Measurements from ENCODE around the gene GRM4. TPM values are rescaled to one million over a fixed set of nuclear protein-coding genes. Genes with fewer than 3 reads are reported as not detected.
"Not testable (repeated sequence)": the region's sequence is repeated elsewhere in the genome, so short reads cannot be mapped to it uniquely, and the experiment has no call there.

The GRM4 gene
- total RNA-seq = 0.19 and 0.26 TPM in 2 replicates
- 0.24 TPM for polyA plus RNA-seq (2012)

DNA sequence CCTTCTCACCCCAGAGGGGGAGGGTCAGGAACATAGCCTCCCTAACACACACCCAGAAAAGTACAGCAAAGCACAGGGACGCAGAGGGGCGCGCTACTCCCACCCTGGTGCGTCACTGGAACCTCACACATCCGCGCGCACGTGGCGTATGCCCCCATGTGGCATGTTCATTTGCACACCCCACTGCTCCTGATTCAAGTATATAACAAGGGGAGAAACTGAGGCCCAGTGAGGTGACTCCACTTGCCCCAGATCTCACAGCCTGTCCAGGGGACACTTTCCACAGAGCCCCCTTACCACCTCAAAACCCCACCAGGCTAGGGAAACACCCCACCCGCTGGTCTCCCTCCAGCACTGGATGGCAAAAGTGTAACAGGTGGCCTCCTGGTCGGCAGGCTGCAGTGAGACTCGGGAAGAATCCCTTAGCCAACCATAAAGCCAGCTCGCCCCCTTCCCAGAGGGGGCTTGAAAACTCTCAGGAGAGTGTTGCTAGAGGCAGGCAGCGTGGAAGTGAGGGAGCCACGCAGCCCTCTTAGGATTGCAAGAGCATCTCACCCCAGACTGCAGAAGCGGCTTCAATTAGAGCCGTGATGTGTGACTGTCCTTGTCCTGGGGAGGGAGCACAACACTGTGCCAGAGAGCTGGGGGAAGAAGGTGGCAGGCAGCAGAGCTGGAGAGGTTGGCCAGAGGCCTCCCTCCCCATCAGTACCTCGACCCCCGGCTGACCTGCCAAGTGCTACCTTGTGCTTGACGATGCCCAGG lies at the start of gene GRM4:
Gene GRM4, minus strand, starts transcription at position 67 of the 762 bp plus-strand sequence. CDS start 12,591 bp downstream, outside the sequence.
- peak; percentile 18 for DNase-seq (ENCODE audit: low read depth)

DNA sequence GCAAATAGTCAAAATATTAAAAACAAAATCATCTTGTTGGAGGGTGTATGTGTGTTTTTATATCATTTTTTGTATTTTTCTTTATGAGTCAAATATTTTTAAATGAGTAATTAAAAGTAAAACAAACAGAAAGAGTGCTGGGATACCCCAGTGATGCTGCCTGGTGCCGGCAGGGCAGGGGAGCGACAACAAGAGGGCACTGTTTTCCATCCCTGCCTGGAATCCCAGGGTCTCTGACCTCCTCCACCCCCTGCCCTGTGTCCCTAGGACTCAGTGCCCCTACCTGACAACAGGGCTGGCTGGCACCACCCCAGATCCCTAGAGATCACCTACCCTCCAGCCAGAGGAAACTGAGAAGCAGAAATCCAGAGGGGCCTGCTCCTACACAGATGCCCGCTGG lies 48.9 kb upstream of the GRM4 start:
- no peak for DNase-seq (ENCODE audit: low read depth)

GRCh38 chr6:34190504-34191122 lies 44.7 kb upstream of the GRM4 start:
- no peak for DNase-seq (ENCODE audit: low read depth)

- no peak for DNase-seq (ENCODE audit: low read depth)
These were observed 44.1 kb upstream of the GRM4 start for GRCh38 chr6:34189806-34190503.

DNA sequence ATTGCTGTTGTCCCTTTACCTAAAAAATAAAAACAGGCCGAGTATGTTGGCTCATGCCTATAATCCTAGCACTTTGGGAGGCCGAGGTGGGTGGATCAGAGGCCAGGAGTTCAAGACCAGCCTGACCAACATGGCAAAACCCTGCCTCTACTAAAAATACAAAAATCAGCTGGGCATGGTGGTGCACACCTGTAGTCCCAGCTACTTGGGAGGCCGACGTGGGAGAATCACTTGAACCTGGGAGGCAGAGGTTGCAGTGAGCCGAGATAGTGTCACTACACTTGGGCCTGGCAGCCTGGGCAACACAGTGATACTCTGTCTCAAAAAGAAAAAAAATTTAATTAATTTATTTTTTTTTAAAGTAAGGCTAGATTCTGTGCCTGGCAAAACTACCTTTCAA lies 38.8 kb upstream of the GRM4 start:
- not testable (repeated sequence) for DNase-seq (ENCODE audit: low read depth)

DNA sequence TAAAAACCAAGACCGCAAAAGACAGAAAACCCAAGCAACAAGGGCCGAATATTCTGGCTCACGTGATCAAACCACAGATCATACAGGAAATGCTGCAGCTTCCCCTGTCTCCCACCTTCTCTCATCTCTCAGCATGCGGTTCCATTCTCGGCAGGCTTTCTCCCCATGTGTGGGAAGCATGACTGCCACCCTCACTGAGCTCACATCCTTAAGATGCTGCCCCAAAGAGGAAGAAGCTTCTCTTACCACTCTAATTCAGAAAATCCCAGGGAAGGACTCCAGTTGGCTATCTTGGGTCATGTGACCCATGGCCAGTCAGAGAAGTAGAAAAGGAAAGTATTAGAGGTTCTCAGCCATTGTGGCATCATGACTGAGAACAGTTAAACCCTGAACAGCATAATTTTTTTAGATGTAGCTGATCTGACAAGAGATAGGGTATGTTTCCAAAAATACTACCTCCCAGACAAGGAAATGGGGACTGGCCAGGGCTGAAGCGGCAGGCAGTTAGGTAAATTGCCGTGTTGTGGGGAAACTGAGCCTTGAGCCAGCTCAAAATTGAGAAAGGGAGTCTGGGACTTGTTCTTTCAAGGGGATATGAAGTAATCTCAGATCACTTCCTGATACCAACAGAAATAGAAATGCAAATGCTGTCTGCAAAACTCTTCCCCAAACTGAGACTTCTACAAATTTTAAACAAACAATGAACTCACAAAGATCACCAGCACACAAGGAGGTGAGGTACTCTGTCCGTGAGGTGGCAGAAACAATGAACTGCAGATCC lies 37.1 kb upstream of the GRM4 start:
- DNase-seq (ENCODE audit: low read depth) = no peak

- peak; percentile 46 for DNase-seq (ENCODE audit: low read depth)
These were observed 36.0 kb upstream of the GRM4 start for GRCh38 chr6:34181908-34182307.

- DNase-seq (ENCODE audit: low read depth) = no peak
These were observed 33.3 kb upstream of the GRM4 start for GRCh38 chr6:34179106-34179720.

DNA sequence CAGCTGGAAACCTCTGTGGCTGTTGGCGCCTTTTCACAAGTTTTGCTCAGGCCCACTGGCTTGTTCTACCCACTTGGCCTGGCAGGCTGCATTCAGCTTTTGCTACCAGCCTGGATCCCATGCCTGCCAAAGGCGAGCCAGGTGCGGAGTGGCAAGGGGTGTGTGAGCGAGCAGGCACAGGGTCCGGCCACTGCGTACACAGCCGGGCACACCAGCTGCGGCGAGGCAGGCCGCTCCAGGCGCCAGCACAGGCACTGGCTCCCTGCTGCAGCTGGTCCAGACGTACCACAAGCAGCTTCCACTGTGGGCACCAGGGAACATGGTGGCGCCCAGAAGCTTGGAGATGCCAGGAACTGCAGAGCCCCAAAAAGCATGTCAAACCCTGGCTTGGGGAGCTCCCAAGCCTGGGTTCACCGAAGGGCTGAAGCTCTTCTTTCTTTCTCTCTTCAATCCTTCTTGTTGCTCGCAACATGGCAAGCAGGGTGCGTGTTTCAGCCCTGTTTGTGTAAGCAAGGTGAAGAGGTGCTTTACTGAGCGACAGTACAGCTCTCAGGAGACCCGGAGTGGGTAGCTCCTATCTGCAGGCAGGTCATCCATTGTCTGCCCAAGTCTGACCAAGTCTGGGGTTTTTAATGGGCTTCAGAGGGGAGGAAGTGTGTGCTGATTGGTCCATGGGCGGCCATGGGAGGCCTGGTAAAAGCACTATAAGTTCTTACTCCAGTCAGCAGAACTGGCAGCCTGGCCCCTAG lies 32.6 kb upstream of the GRM4 start:
- no peak for DNase-seq (ENCODE audit: low read depth)

DNA sequence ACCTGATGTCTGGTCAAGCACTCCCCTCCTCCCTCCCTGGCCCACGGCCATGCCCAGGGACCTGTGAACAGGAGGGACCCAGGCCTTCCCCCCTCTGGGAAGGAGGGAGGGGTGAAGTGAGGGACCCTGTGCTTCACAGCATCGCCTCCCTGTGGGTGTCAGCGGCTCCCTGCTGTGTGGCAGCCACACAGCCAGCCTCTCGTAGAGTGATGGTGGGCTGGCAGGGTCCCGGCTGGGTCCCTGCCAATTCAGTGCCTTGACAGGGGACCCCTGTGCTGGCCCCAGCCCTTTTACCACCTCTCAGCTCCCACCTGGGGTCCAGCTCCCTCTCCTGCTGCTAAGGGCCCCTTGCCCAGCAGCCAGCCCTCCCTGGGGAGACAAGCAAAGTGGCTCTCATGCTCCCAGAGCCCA lies 31.3 kb upstream of the GRM4 start:
- DNase-seq (ENCODE audit: low read depth) = no peak

GRCh38 chr6:34176261-34177031 lies 30.6 kb upstream of the GRM4 start:
- DNase-seq (ENCODE audit: low read depth) = no peak

DNA sequence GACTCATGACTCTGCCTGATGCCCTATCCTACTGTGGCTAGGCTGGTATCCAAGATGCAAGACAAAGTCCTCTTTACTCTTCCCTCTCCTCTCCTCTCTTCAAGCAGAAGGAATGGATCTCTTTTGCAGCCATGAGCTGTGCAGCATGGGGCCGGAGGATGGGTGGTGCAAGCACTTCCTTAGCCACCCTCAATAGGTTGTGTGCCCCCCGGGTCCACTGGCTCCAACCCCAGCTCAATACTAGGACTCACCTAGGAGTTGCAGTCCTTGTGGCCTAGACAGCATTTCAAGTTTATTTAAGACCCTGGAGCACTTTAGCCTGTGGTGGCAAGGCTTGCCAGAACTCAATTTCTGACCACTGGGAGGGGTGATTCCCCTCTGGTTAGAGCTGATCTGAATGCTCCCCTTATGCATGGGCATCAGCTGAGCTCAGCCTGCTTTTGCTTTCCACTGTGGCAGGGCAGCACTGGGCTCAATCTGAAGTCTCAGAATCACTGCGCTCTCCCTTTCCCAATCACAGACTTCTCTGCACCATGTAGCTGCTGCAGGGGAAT lies 29.0 kb upstream of the GRM4 start:
- DNase-seq (ENCODE audit: low read depth) = no peak

DNA sequence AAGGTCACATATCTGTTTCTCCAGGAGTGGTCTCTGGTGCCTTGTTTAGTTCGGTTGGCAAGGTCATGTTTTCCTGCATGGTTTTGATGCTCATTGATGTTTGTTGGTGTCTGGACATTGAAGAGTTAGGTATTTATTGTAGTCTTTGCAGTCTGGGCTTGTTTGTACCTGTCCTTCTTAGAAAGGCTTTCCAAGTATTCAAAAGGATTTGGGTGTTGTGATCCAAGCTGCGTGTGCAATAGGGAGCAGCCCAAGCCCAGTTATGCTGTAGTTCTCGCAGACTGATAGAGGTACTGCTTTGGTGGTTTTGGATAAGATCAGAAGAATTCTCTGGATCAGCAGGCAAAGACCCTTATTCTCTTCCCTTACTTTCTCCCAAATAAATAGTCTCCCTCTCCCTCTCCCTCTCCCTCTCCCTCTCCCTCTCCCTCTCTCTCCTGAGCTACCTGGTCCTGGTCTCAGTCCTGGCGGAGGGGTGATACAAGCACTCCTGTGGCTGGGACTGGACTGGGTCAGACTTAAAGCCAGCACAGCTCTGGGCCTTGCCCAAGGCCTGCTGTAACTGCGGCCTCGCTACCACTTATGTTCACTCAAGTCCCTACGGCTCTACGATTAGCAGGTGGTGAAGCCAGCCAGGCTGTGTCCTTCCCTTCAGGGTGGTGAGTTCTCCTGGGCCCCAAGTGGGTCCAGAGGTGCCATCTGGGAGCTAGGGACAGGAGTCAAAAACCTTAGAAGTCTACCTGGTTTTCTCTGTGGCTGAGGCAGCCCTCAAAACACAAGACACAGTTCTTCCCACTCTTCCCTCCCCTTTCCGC lies 27.3 kb upstream of the GRM4 start:
- no peak for DNase-seq (ENCODE audit: low read depth)

- DNase-seq (ENCODE audit: low read depth) = no peak
These were observed 24.5 kb upstream of the GRM4 start for GRCh38 chr6:34170346-34170745.

DNA sequence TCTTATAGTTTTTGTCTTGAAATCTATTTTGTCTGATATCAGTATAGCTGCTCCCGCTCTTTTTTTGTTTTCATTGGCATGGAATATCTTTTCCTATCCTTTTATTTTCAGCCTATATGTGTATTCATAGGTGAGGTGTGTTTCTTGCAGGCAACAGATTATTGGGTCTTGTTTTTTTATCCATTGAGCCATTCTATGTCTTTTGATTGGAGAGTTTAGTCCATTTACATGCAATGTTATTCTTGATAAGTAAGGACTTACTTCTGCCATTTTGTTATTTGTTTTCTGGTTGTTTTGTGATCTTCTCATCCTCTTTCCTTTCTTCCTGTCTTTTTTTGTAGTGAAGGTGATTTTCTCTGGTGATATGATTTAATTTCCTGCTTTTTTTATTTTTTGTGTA lies 24.0 kb upstream of the GRM4 start:
- DNase-seq (ENCODE audit: low read depth) = no peak

- DNase-seq (ENCODE audit: low read depth) = no peak
These were observed 16.1 kb upstream of the GRM4 start for GRCh38 chr6:34161857-34162515.

DNA sequence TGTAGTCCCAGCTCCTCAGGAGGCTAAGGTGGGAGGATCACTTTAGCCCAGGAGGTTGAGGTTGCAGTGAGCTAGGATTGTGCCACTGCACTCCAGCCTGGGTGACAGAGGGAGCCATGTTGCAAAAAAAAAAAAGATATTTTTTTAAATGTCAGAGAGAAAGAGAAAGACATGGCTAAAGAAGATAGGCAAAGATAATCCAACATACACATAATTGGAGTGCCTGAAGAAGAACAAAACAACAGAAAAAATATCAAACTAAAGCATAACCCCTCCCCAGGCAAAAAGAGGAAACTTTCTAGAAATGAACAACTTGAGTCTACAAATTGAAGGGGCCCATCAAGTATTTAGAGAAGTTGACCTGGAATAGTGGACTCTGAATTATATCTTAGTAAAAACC lies 14.0 kb upstream of the GRM4 start:
- no peak for DNase-seq (ENCODE audit: low read depth)

DNA sequence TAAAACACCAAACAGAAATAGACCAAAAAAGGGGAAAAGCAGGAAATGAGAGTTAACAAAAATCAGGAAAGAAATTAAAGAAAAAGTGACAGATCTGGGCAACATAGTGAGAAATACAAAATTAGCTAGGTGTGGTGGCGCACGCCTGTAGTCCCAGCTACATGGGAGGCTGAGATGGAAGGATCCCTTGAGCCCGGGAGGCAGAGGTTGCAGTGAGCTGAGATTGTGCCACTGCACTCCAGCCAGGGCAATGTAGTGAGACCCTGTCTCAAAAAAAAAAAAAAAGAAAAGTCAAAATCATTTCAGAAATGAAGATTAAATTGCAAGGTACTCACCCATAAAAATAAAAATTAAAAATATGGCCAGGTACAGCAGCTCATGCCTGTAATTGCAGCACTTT lies 13.0 kb upstream of the GRM4 start:
- DNase-seq (ENCODE audit: low read depth) = no peak
